NCI-H1105 (cell line): ENCODE results near the gene KCNMB2.
A peak's percentile ranks its signal among the peaks of the same experiment; 100 is the strongest.
"Not testable (repeated sequence)": the region's sequence is repeated elsewhere in the genome, so short reads cannot be mapped to it uniquely, and the experiment has no call there.

Experiments used
- DNase-seq: peaks from one replicate; lab custom pipeline; 2025; lab: John Stamatoyannopoulos, UW

KCNMB2 gene

GRCh38 chr3:178810181-178810580 is 273.9 kb downstream of the KCNMB2 start:
- no peak for DNase-seq

- DNase-seq = no peak
These were observed 286.5 kb downstream of the KCNMB2 start for GRCh38 chr3:178822722-178823121.

- DNase-seq = no peak
These were observed 286.9 kb downstream of the KCNMB2 start for GRCh38 chr3:178823150-178823549.

GRCh38 chr3:178823591-178824246 is 287.5 kb downstream of the KCNMB2 start:
- no peak for DNase-seq

GRCh38 chr3:178826435-178827123 is 290.3 kb downstream of the KCNMB2 start:
- no peak for DNase-seq

- DNase-seq = no peak
These were observed 291.1 kb downstream of the KCNMB2 start for GRCh38 chr3:178827285-178827856.

- no peak for DNase-seq
These were observed 297.5 kb downstream of the KCNMB2 start for GRCh38 chr3:178833695-178834094.

GRCh38 chr3:178835033-178835432 is 298.8 kb downstream of the KCNMB2 start:
- DNase-seq = no peak

- no peak for DNase-seq
These were observed 301.3 kb downstream of the KCNMB2 start for GRCh38 chr3:178837512-178837911.

GRCh38 chr3:178840586-178840985 is 304.4 kb downstream of the KCNMB2 start:
- no peak for DNase-seq

- no peak for DNase-seq
These were observed 304.8 kb downstream of the KCNMB2 start for GRCh38 chr3:178841011-178841410.

GRCh38 chr3:178844916-178845315 is 308.7 kb downstream of the KCNMB2 start:
- DNase-seq = no peak

GRCh38 chr3:178845420-178846118 is 309.3 kb downstream of the KCNMB2 start:
- no peak for DNase-seq

- DNase-seq = no peak
These were observed 311.0 kb downstream of the KCNMB2 start for GRCh38 chr3:178847190-178847589.

- peak; percentile 26 for DNase-seq
These were observed 313.1 kb downstream of the KCNMB2 start for GRCh38 chr3:178849199-178849910.

GRCh38 chr3:178850450-178851190 is 314.4 kb downstream of the KCNMB2 start:
- DNase-seq = no peak

- DNase-seq = no peak
These were observed 315.3 kb downstream of the KCNMB2 start for GRCh38 chr3:178851564-178851963.

GRCh38 chr3:178856804-178857203 is 320.6 kb downstream of the KCNMB2 start:
- DNase-seq = peak; percentile 36

GRCh38 chr3:178859386-178859785 is 323.1 kb downstream of the KCNMB2 start:
- DNase-seq = no peak

- not testable (repeated sequence) for DNase-seq
These were observed 323.7 kb downstream of the KCNMB2 start for GRCh38 chr3:178859900-178860436.

GRCh38 chr3:178868681-178869080 is 332.4 kb downstream of the KCNMB2 start:
- DNase-seq = no peak
